GM18508 (cell line): ENCODE measurements around the gene PSMD9.
A peak's percentile ranks its signal among the peaks of the same experiment; 100 is the strongest.
"Not testable (repeated sequence)": the region's sequence is repeated elsewhere in the genome, so short reads cannot be mapped to it uniquely, and the experiment has no call there.

ENCODE experiments used
- ATAC-seq: cut with Tn5 transposase; IDR thresholded peaks from one replicate; pipeline ENCODE4 v1.9.1; 2021; ENCODE audit warnings: moderate number of reproducible peaks; ENCODE audit not compliant: insufficient read depth, unreplicated experiment

PSMD9 gene

GRCh38 chr12:121888478-121889273 is at the start of gene PSMD9:
PSMD9 (plus strand) TSS chr12:121888790; CDS start chr12:121888857, 67 bp downstream.
- ATAC-seq: peak; percentile 64

- peak; percentile 80 for ATAC-seq
Observed at GRCh38 chr12:121839106-121839992, 49.2 kb upstream of the PSMD9 start.

- ATAC-seq: no peak
Observed at GRCh38 chr12:121839993-121840761, 48.4 kb upstream of the PSMD9 start.

GRCh38 chr12:121843236-121843982 is 45.2 kb upstream of the PSMD9 start:
- ATAC-seq: no peak

GRCh38 chr12:121845701-121846100 is 42.9 kb upstream of the PSMD9 start:
- ATAC-seq: no peak

- ATAC-seq: no peak
Observed at GRCh38 chr12:121849211-121849610, 39.4 kb upstream of the PSMD9 start.

GRCh38 chr12:121849665-121850064 is 38.9 kb upstream of the PSMD9 start:
- ATAC-seq: no peak

- ATAC-seq: not testable (repeated sequence)
Observed at GRCh38 chr12:121852392-121852791, 36.2 kb upstream of the PSMD9 start.

- ATAC-seq: no peak
Observed at GRCh38 chr12:121857322-121858246, 31.0 kb upstream of the PSMD9 start.

- no peak for ATAC-seq
Observed at GRCh38 chr12:121858318-121858661, 30.3 kb upstream of the PSMD9 start.

- ATAC-seq: no peak
Observed at GRCh38 chr12:121858662-121859572, 29.7 kb upstream of the PSMD9 start, which contains the start of gene HPD. HPD (minus strand) TSS chr12:121858859; CDS start chr12:121858823, 36 bp downstream.

GRCh38 chr12:121860257-121860656 is 28.3 kb upstream of the PSMD9 start:
- ATAC-seq: no peak

GRCh38 chr12:121860699-121861098 is 27.9 kb upstream of the PSMD9 start:
- ATAC-seq: not testable (repeated sequence)

- ATAC-seq: no peak
Observed at GRCh38 chr12:121861636-121862254, 26.8 kb upstream of the PSMD9 start.

GRCh38 chr12:121866331-121866730 is 22.3 kb upstream of the PSMD9 start:
- ATAC-seq: no peak

- ATAC-seq: not testable (repeated sequence)
Observed at GRCh38 chr12:121869229-121869628, 19.4 kb upstream of the PSMD9 start.

GRCh38 chr12:121871467-121871866 is 17.1 kb upstream of the PSMD9 start:
- ATAC-seq: no peak
